ENCODE results near the gene SLC25A21.

GRCh38 chr14:36713960-36714703, 458.3 kb downstream of the SLC25A21 start:
- no peak for TF ChIP-seq CTCF (IDR thresholded peaks at IDR 0.05)
- TF ChIP-seq EZH2phosphoT487 (IDR thresholded peaks at IDR 0.05): no peak
